Hepatocyte (in vitro differentiated cells): ENCODE measurements around the gene FRY.

ENCODE experiments used
- EZH2 ChIP-seq: fragments of 200-600 bp; sonication (generic); IDR thresholded peaks from 2 replicates; pipeline ENCODE4 v1.6.1; 2016; ENCODE audit warnings: antibody characterized with exemption, mild to moderate bottlenecking, borderline replicate concordance
- TF ChIP-seq, protein P1 (sequence below): fragments of 200-600 bp; sonication (generic); IDR thresholded peaks from 2 replicates; pipeline ENCODE4 v1.5.1; 2016; ENCODE audit warnings: antibody characterized with exemption, mild to moderate bottlenecking; ENCODE audit not compliant: poor library complexity

DNA sequence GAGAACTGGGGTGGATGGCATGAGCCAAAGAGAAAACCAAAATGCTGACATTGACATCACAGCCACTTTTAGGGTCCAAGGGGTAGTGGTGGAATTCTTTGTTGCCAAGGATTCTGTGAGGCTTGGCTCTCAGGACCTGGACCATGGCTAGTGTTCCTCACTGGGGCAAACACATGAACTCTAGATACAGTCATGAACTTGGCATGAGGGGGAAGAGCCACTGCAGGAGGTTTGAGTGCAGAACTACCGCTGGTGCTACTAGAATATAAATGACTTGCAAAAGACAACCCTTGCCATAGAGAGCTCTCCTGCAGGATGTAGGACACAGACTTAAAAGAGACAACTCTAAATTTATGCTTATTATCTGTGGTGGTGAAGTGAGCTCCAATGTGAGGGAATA is 29.8 kb upstream of the FRY start:
- TF ChIP-seq, protein P1, sequence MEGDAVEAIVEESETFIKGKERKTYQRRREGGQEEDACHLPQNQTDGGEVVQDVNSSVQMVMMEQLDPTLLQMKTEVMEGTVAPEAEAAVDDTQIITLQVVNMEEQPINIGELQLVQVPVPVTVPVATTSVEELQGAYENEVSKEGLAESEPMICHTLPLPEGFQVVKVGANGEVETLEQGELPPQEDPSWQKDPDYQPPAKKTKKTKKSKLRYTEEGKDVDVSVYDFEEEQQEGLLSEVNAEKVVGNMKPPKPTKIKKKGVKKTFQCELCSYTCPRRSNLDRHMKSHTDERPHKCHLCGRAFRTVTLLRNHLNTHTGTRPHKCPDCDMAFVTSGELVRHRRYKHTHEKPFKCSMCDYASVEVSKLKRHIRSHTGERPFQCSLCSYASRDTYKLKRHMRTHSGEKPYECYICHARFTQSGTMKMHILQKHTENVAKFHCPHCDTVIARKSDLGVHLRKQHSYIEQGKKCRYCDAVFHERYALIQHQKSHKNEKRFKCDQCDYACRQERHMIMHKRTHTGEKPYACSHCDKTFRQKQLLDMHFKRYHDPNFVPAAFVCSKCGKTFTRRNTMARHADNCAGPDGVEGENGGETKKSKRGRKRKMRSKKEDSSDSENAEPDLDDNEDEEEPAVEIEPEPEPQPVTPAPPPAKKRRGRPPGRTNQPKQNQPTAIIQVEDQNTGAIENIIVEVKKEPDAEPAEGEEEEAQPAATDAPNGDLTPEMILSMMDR, result no peak
- TF ChIP-seq EZH2, result no peak
